ENCODE results near the gene MSANTD1.

Gene MSANTD1

DNA sequence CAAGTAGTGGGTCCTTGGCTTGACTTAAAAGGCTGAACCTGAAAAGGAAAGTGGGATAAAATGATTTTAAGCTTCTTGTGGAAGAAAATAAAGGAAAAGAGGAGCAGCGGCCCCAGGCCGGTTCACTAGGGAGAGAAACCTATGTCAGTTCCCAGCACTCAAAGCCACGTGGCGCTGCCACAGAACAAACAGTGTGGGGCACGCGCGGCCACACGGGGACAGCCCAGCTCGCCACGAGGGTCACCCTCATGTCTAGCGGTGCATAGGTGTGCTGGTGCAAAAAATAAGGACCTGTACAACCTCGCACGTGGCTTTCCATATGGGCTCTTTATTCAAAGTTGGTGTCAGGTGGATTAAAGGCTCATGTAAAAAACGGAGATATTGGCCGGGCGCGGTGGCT is 17.1 kb downstream of the MSANTD1 start:
- peak; percentile 18 for DNase-seq

DNA sequence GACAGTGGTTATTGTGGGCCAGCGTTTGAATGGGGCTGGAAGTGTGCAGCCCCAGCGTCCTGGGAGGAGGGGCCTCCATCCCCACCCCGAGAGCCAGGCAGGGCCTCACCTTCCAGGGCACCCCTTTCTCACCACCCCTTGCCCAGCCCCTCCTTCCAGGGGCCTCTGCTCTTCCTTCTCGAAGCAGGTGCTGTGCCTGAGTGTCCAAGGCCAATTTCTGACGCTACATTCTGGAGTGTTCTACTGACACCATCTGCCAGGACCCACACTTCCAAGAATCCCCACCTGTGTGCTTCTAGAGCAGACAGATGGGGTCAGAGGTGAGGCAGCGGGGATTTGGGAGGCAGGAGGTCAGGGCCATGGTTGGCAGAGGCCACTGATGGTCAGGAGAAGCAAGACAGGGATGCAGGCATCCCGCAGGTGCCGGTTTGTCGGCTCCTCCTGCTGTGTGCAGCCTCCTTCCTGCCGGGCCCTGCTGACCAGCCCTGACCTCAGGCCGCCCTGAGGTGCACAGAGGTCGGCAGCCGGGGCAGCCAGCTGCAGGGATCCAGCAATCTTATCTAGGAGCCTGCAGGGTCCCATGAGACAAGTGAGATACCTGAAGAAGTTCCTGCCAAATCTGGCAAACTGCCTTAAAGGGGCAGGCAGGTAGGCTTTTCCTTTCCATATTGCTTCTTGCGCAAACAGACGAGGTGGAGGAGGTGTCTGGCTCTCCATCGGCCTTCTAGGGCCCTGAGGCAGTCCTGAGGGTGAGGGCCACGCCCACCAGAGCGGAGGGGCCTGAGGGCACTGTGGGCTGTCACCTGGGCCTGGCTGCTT is 18.8 kb downstream of the MSANTD1 start:
- peak; percentile 26 for DNase-seq

DNA sequence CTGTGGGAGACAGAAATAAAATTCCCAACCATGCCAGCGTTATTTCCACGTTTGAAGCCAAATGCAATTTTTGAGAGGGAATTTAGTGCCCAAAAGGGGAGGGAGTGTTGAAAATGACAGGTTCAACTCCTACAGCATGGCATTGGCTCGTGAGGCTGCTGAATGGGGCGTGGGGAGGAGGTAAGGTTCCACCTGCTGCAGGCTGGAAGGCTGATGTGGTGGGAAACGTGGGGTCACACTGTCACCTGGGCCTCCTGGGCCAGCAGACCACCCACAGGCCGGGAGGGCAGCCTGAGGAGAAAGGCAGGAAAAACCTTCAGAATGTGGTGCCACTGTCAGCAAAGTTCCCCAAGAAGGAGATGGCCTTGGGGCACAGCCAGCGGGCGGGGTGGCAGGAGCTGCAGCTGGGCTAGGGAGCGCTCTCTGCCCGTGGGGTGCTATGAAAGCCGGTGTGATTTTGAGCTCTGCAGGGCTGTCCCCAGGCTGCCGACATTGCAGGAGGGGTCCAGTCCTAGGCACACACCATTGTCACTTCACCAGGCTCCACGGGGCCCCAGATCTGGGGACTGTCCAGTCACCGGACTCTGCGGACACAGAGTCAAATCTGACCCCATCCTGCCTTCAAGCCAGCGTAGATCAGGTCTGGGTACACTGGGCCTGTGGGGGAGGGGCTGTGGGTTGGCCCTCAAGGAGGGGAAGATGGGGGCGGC is 19.6 kb downstream of the MSANTD1 start:
- peak; percentile 36 for DNase-seq

DNA sequence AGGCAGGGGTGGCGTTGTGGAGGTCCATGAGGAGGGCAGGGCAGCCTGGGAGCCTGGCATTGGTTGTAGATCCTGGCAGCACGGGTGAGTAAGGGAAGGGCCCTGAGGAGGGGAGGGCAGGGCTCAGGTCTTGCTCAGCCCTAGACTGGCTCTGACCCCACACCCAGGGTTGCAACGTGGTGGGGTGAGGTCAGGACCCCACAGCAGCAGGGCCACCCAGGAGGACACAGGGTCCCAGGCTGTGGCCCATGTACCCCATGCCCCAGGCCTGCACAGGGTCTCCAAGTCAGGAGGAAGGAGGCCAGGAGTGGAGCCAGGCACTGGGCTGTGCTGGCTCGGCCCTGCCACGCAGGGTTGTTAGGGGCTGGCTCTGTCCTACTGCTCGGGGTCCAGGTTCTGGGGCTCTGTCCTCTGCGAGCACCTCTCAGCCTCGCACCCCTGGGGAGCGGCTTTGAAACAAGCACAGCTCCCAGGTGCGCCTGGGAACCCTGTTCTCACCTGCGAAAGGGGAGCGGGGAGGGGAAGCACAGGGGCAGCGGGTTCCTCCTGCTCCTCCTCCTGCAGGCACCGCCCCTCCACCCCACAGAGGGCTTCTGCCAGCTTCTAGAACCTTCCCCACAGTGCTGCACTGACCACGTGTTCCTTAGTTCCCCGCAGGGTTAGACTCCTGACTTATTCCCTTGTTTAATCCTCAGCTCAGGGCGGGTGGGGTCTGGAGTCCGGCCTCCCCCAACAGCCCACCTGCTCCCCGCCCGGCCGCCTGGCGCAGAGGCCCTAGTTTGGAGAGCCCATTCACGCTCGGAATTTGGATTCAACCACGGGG is 20.4 kb downstream of the MSANTD1 start:
- DNase-seq, result peak; percentile 40

DNA sequence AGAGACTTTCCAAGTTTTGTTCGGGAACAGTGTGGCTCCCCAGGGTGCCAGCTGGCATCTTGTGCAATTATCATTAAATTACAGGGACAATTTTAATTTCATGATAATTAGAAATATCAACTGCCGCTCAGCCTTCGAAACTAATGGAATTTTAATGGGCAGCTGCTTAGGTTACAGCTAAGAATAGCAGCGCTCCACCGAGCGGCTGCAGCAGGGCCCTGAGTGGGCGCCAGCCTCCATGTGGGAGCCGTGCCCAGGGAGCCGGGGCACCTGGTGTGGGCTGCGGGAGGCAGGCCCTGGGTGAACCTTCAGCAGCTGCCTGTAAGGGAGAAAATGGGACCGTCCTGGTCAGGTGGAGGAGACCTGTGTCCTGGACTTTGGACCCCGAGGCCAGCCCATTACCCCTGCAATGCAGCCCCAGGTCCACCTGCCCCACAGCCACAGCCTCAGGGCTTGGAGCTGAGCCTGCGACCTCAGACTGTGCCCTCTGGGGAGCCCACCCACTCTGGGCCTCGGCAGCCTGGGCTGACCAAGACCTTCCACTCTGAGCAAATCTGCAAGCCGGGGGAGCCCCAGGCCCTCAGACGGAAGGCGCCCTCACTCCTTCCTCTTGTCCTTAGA is 21.1 kb downstream of the MSANTD1 start:
- peak; percentile 60 for DNase-seq

DNA sequence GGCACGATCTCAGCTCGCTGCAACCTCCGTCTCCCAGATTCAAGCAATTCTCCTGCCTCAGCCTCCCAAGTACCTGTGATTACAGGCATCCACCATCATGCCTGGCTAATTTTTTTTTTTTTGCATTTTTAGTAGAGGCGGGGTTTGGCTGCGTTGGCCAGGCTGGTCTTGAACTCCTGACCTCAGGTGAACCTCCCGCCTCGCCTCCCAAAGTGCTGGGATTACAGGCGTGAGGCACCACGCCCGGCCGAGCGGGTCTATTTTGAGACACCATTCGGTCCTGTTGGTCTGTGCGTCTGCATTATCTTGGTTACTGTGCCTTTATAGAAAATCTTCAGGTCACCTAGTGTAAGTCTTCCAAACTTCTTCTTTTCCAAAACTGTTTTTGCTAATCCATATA is 22.2 kb downstream of the MSANTD1 start:
- no peak for DNase-seq

DNA sequence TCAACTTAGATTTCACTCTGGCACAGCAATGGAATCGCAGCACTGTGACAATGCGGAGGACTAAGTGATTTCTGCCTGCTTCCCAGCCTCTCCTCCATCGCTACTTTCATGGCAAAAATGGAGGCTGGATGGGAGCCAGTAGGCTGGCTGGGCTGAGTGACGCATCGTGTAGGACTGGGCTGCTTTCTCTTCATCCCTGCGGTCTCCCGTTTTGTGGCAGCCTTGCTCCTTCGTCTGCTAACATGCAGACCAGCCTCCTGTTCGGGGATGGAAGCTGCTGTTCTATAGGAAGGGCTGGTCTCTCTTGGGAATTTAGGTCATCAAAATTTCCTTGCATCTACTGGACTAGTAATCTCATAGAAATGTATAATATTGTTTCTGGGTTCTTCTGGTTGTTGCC is 28.0 kb downstream of the MSANTD1 start:
- peak; percentile 28 for DNase-seq

DNA sequence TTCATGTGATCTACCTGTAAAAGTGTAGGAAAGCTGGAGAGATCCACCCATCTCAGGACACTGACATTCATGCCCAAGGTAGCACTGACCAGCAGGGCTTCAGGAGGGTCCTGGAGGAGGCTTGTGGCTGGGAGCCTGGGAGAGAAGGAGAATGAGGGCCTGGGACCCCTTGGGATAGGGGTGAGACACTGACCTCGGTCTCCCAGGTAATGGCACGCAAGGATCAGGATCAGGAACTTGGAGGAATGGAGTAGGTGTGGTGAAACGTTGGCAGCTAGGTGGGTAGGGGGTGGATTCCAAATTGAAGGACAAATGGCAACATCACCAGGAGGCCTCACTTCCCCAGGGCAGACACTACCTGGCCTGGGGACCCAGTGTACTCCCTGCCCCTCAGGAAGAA is 31.5 kb downstream of the MSANTD1 start:
- no peak for DNase-seq

DNA sequence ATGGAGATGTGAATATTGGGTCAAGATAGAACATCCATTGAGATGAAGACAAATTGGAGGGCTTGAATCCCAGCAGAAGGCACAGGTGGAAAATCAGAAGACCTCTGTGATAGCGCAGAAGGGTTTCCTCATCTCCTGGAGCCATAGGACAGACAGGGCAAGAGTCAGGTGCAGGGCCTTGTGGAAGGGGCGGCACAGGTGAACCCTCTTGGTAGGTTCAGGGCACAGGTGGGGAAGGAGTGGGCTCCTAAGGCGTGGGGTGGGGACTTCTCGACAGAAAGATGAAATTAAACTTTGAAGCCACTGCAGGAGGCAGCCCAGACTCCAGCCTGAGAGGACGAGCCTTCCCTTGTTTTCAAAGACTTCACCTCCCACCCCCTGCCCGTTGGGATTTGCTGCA is 34.5 kb downstream of the MSANTD1 start:
- no peak for DNase-seq

DNA sequence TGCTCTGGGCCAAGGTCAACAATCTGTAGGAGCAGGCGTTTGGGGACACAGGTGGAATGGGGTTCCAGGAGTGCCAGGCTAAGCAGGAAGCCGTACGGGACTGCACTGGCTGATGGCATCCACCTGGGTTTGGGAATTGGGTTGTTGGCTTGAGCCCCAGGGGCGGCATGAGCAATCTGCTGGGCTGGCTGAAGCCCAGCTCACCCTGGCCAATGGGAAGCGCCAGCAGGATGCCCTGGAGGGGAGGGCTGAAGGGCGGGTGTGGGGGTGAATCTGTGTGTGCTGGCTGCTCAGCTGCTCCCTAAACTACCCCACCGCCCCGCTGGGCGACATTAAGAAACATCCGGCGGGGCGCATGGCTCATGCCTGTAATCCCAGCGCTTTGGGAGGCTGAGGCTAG is 35.0 kb downstream of the MSANTD1 start:
- peak; percentile 34 for DNase-seq

DNA sequence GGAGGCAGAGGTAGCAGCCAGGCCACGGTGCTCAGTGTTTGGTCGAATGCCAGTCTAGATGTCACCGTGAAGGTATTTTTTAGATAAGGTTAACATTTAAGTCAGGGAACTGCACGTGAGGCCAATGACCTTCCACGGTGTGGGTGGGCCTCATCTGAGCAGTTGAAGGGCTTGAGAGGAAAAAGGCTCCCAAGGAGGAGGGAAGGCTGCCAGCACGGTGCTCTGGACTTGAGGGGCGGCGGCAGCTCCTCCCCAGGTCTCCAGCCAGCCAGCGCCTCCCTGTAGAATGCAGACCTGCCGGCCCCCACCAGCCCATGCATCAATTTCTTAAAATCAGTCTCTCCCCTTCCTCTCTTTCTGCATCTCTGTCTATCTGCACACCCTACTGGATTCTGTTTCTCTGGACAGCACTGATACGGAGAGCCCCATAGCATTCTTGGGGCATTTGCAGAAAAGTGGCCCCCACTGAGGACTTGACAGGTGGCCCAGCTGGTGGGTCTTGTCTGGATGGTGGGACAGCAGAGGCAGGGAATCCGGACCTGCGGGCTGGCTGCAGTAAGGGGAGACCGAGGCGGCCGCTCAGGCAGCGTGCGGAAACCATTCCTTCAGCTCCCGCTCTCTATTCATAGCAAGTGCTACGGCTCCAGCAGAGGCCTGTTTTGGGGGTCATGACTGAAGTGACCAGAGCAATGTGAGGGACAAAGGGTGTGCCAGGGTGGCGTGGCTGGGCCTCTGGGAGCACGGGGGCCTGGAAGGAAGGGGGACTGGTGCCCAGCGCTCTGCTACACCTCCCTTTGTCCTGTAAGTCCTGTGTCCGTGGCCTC is 36.0 kb downstream of the MSANTD1 start:
- peak; percentile 13 for DNase-seq

DNA sequence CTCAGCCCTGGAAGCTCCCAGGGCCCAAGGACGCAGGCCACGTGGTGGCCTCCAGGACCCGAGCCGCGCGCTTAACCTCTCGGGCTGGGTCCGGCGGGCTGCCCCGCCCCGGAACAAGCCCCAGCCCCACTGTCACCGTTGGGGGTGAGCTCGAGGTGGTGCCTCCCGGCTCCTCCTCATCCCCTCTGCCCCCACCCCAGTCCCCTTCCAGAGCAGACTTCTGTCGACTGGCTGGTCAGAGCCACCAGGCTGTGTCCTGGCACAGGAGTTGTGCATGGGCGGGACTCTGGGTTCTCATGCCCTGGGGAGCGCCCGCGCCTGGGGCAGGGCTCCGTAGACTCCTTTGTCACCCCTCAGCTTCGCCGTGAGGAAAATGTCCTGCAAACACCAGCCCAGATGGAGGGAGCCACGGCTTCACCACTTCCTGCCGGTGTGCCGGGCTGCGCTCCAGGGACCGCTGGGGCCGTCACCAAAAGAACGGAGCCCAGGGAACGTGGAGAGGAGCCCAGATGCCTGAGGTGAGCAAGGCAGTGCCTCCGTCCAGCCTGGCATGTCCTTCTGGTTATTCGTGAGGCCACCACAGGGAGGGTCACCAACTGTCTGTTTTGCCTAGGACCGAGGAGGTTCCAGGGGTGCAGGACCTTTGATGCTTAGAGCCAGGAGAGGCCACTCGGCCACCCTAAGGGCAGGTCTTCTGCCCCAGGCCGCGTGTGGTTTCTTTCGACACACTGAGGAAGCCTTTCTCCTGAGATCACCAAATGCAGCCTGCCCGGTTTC is 36.8 kb downstream of the MSANTD1 start:
- peak; percentile 51 for DNase-seq

DNA sequence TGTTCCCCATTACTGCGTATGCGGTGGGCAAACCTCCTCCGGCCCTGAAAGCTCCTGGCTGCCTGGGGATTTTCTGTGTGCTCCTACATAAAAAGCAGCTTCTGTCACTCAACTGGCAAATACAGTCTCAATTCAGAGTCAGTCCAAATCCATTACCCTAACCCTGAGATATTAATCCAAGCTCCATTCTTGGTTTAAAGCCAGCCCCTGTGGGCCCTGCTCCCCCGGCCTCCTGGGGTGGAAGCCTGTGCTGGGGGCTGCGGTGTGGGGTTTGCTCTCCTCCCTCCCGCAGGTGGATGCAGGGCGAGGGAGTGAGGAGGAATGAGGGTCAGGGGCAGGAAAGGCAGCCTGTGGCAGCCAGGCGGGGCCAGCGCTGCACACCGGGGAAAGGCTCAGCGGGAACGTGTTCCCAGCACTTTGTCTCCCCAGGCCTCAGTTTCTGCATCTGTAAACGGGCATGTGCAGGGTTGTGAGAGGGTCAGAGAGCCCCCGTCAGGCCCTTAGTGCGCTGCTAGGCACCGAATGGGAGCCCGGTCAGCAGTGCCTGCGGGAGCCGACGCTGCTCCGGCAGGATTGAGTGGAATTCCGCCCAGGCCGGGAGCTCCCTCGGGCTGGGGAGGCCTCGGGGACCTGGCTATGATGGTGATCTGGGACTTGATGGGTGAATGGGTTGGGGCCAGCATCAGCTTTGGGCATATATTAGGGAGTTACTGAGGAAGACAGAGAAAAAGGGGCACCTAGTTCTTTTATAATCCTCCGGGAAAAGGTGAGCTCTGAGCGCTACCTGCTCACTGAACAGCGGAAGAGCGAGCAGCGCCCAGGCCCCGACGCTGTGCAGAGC is 37.6 kb downstream of the MSANTD1 start:
- peak; percentile 40 for DNase-seq

DNA sequence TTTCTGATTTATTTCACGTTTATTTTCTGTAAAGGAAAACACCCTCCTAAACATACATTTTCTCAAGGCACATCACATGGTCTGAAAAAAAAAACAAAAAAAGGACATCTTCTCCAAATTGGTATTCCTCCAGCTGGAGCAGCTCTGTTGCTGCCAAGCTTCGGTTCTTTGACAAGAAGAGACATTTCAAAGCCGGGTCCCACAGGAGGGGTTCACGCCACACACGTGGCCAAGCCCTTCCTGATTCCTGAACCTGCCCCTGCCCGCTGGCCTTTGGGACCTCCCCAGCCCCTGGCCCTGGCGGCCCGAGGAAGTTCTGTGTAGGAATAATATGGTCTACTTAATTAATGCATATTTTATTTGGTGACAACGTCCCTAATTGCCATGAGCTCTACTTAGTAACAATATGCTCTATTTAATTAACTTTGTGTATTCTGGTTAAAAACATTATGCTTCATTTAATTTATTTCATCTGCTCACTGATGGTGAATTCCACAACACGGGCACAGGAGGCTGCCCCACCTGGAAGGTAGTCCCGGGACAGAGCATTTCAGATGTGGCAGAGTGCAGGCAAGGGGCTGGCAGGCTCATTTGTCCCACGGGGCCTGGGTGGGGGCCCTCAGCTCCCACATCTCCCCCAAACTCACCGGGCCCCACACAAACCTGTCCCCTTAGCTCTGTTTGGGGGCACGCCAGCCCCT is 38.5 kb downstream of the MSANTD1 start:
- peak; percentile 44 for DNase-seq

DNA sequence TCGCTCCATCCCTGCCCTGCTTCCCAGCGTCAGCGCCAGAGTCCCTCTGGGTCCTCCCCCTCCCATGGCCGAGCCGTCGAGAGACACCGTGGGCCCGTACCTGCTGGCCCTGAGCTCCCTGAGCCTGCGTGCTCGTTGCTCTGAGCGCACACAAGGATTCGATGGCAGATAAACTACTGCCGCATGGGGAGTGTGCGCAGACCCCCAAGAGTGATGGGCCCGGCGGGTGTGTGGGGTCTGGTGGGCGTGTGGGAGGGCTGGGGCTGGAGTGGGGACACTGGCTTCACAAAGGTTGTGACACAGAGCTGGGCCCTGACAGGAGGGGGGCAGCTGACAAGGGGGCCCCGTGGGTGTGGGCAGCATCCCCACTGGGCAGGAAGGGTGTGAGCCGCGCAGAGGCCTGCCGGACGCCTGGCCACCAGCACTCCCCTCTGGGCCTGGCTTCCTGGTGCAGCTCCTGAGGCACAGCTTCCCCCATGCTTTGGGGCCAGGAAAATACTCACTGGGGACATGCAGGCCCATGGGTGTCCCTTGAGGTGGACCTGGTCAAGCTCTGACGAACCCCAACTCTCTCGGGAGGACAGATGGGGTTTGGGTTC is 39.1 kb downstream of the MSANTD1 start:
- peak; percentile 30 for DNase-seq

DNA sequence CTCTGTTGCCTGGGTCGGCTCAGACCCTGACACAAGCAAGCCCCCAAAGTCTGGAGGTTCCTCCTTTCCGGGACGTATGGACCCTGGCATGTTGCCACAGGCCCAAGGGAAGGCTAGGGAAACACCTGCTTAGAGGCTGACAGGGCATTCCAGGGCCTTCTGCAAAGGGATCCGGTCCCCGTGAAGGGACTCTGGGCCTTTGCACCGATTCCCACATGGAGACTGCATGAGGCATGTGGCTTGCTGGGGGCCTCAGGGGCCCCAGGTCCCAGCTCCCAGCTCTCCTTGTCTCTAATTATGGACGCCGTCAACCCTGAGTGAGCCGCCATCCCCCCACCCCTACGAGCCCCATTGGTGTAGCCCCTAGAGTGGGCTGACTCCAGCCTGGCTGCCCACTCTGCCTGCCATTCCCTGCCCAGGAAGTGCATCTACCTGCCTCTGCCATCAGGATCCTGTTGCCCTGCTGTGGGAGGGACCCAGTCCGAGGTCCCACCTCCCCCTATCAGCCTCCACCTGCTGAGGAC is 39.7 kb downstream of the MSANTD1 start:
- peak; percentile 38 for DNase-seq

DNA sequence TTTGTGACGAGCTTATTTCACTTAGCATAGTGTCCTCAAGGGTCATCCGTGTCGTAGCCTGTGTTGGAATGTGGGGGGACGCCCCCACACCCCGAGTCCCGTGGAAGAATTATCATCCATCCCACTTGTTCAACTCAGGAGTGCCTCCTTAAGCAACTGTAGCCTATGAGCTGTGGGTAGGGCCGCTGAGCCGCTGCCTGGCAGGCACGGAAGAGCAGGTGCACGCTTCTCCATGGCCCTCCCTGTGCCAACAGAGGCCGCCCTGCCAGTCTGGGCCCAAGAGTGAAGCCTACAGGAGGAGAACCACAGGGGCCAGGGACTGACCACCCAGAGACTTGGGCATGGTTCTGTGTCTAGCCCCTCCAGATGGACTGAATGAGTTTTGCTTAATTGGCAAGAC is 41.5 kb downstream of the MSANTD1 start:
- DNase-seq, result peak; percentile 39

DNA sequence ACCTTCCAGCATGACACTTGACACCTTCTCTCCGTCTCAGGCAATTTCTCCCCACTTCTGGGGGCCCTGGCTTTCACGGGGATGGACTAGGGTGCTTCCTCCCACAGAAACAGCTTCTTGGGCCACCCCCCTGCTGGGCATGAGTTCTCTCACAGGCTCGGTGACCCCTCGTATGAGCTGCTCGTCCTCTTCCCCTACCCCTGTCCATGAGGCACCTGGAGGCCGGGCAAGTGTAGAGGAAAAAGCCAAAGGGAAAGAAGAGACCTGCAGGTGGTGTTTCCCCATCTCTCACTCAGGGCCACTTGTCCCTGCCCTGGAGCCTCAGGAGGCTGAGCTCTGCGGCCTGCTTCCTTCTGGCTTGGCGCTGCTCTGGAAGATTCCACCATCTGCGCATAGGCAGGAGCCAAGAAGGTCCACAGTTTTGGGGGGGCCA is 41.9 kb downstream of the MSANTD1 start:
- peak; percentile 35 for DNase-seq

DNA sequence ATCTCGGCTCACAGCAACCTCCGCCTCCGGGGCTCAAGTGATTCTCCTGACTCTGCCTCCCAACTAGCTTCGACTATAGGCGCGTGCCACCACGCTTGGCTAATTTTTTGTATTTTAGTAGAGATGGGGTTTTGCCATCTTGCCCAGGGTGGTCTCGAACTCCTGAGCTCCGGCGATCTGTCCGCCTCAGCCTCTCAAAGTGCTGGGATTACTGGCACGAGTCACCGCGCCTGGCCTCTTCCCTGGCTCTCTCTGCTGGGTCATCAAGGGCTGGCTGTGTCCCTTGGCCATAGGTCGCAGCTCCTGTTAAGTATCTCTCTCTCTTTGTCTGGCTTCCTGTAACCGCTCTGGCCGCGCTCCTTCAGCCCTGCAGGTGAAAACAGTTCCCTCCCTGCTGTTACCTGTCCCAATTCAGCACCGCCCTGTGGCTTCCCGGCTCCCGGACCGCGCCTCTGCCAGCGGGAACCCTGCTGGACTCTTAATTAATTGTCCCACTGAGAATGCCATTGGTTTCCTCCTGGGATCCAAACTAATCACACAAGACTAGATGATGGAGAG is 42.5 kb downstream of the MSANTD1 start:
- DNase-seq, result no peak
